Kidney glomerular epithelial cell (primary cell): Measurements from ENCODE around the gene RMND5A.
A peak's percentile ranks its signal among the peaks of the same experiment; 100 is the strongest.
"Not testable (repeated sequence)": the region's sequence is repeated elsewhere in the genome, so short reads cannot be mapped to it uniquely, and the experiment has no call there.

Experiments used
- DNase-seq: peaks from one replicate; lab custom pipeline; 2025; lab: John Stamatoyannopoulos, UW

RMND5A gene

GRCh38 chr2:86719637-86720539 lies at the start of gene RMND5A:
Gene RMND5A (plus strand): TSS chr2:86720291. CDS start chr2:86720668, 377 bp downstream.
- DNase-seq, result peak; percentile 90

- no peak for DNase-seq
Measured at GRCh38 chr2:86671337-86671981, 48.6 kb upstream of the RMND5A start.

- no peak for DNase-seq
Measured at GRCh38 chr2:86672027-86672545, 48.0 kb upstream of the RMND5A start.

- DNase-seq, result no peak
Measured at GRCh38 chr2:86673011-86673410, 47.1 kb upstream of the RMND5A start.

- DNase-seq, result no peak
Measured at GRCh38 chr2:86673986-86674670, 46.0 kb upstream of the RMND5A start.

- no peak for DNase-seq
Measured at GRCh38 chr2:86675104-86675503, 45.0 kb upstream of the RMND5A start.

GRCh38 chr2:86675511-86676015 lies 44.5 kb upstream of the RMND5A start:
- DNase-seq, result no peak

- DNase-seq, result no peak
Measured at GRCh38 chr2:86677816-86678215, 42.3 kb upstream of the RMND5A start.

GRCh38 chr2:86679036-86679435 lies 41.1 kb upstream of the RMND5A start:
- no peak for DNase-seq

- no peak for DNase-seq
Measured at GRCh38 chr2:86685351-86685750, 34.7 kb upstream of the RMND5A start.

- DNase-seq, result no peak
Measured at GRCh38 chr2:86686460-86686859, 33.6 kb upstream of the RMND5A start.

GRCh38 chr2:86686905-86687304 lies 33.2 kb upstream of the RMND5A start:
- no peak for DNase-seq

GRCh38 chr2:86695053-86695691 lies 24.9 kb upstream of the RMND5A start:
- no peak for DNase-seq

- DNase-seq, result no peak
Measured at GRCh38 chr2:86697551-86698104, 22.5 kb upstream of the RMND5A start.

- no peak for DNase-seq
Measured at GRCh38 chr2:86700690-86701089, 19.4 kb upstream of the RMND5A start.

GRCh38 chr2:86703704-86704361 lies 16.3 kb upstream of the RMND5A start:
- DNase-seq, result no peak

GRCh38 chr2:86704459-86704971 lies 15.6 kb upstream of the RMND5A start:
- DNase-seq, result peak; percentile 71

- DNase-seq, result no peak
Measured at GRCh38 chr2:86706220-86706619, 13.9 kb upstream of the RMND5A start.

- DNase-seq, result no peak
Measured at GRCh38 chr2:86706935-86707334, 13.2 kb upstream of the RMND5A start.

GRCh38 chr2:86708126-86708525 lies 12.0 kb upstream of the RMND5A start:
- DNase-seq, result not testable (repeated sequence)
